Ascending aorta (tissue), 2 donors: ENCODE results near the gene TTLL11. TPM values are rescaled to one million over a fixed set of nuclear protein-coding genes. Genes with fewer than 3 reads are reported as not detected.

Experiments used
- DNase-seq, 2 donors: peaks; one replicate each; pipeline ENCODE4 v3.0.0-alpha.2; 2019; ENCODE audit warnings: low spot score in 2 of 2
- H3K27ac ChIP-seq, 2 donors: fragments of 200-600 bp; sonication (generic); one replicate each; pipeline ENCODE4 v1.5.1; 2016 to 2017; ENCODE audit warnings: mild to moderate bottlenecking in 1 of 2
- H3K27me3 ChIP-seq: fragments of 200-600 bp; sonication (generic); one replicate; pipeline ENCODE4 v1.5.1; 2017
- H3K36me3 ChIP-seq, 2 donors: fragments of 200-600 bp; sonication (generic); one replicate each; pipeline ENCODE4 v1.5.1; 2016
- H3K4me1 ChIP-seq, 2 donors: fragments of 200-600 bp; sonication (generic); one replicate each; pipeline ENCODE4 v1.5.1; 2016 to 2017; ENCODE audit warnings: mild to moderate bottlenecking in 1 of 2
- H3K4me3 ChIP-seq, 2 donors: fragments of 200-600 bp; sonication (generic); one replicate each; pipeline ENCODE4 v1.5.1; 2016 to 2017; ENCODE audit warnings: mild to moderate bottlenecking in 1 of 2
- H3K9me3 ChIP-seq, 2 donors: fragments of 200-600 bp; sonication (generic); one replicate each; pipeline ENCODE4 v1.5.1; 2016
- intact Hi-C: fragments of 100-400 bp; cut with DNase I; formaldehyde crosslinking; loops from one replicate; pipeline ENCODE4 v1.15.1; 2023
- total RNA-seq: library from RNA; depleted of rRNA; stranded (reverse); fragments of >200 nt; gene quantifications from one replicate; pipeline ENCODE4 v1.1.0, GENCODE V29; 2016
- TF ChIP-seq, protein P1 (sequence below), 3 experiments: fragments of 200-600 bp in 2 of 3; fragments of 450-650 bp in 1 of 3; sonication (generic) in 2 of 3; IDR thresholded peaks; one replicate each; pipeline ENCODE4 v1.5.1; 2016 to 2019; ENCODE audit warnings: antibody characterized with exemption in 3 of 3, mild to moderate bottlenecking in 1 of 3, moderate library complexity in 1 of 3

Gene TTLL11
- total RNA-seq, 1 donor from 2014 or later = 18.5 TPM

DNA sequence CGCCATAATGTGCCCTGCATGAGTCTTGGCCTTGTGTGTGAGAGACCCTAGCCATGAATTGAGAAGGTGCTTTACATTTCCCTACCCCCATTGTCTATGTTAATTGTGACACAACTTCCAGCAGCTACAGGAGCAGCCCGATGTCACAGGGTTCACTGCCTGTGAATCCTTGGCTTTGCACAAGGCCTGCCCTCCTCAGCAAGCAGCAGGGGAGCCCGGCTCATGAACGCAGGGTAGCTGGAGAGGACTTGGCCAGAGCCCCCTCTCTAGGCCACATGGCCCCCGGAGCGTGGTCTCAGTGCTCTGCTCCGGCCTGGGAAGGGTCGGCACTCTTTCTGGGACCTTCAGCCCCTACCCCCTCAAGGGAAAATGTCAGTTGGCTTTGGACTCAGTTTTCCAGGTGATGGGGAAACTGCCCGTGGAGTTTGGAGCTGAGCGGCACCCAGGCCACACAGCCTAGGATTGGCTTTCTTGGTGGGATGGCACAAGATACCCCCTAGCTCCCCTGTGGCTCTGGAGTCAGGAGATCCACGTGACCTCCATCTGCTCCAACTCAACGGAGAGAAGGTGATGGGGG lies 280.9 kb downstream of the TTLL11 start:
- intact Hi-C loops = no loop called here
- TF ChIP-seq, protein P1, sequence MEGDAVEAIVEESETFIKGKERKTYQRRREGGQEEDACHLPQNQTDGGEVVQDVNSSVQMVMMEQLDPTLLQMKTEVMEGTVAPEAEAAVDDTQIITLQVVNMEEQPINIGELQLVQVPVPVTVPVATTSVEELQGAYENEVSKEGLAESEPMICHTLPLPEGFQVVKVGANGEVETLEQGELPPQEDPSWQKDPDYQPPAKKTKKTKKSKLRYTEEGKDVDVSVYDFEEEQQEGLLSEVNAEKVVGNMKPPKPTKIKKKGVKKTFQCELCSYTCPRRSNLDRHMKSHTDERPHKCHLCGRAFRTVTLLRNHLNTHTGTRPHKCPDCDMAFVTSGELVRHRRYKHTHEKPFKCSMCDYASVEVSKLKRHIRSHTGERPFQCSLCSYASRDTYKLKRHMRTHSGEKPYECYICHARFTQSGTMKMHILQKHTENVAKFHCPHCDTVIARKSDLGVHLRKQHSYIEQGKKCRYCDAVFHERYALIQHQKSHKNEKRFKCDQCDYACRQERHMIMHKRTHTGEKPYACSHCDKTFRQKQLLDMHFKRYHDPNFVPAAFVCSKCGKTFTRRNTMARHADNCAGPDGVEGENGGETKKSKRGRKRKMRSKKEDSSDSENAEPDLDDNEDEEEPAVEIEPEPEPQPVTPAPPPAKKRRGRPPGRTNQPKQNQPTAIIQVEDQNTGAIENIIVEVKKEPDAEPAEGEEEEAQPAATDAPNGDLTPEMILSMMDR (IDR thresholded peaks at IDR 0.05) = no peak

DNA sequence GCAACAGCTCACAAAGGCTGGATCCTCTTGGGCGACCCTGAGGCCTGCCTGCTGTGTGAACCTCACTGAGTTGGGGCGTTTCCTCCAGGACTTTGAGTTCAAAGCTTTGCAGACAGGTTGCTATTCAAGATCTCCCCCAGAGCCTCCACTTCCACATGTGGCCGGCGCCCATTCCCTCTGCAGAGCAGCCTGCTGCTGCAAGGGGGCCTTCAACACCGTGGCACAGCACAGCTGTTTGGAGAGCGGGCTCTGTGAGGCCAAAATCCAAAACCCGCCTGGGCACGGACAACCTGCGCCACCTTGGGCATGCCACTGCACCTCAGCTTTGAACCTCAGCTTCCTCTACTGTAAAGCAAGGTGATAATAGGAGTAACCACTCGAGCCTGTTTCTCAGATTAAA lies 281.4 kb downstream of the TTLL11 start:
- intact Hi-C loops = no loop called here
- H3K4me1 ChIP-seq = no peaks in the 10 kb centered on the region
- no peak for DNase-seq
- no peak overlapping the region for H3K27ac ChIP-seq
- TF ChIP-seq, protein P1 (IDR thresholded peaks at IDR 0.05) = no peak
- no peak overlapping the region for H3K4me3 ChIP-seq
- no peaks in the 10 kb centered on the region for H3K27me3 ChIP-seq
- no peaks in the 10 kb centered on the region for H3K9me3 ChIP-seq
- H3K36me3 ChIP-seq = no peaks in the 10 kb centered on the region

More for the DNA sequence above, 280.9 kb downstream of the TTLL11 start:
- Histone ChIP-seq H3K4me1 (no peaks in the 10 kb centered on the region), H3K27me3 (no peaks in the 10 kb centered on the region), H3K9me3 (no peaks in the 10 kb centered on the region), H3K4me3 (no peak overlapping the region), H3K36me3 (no peaks in the 10 kb centered on the region), H3K27ac (no peak overlapping the region)
- no peak for DNase-seq

DNA sequence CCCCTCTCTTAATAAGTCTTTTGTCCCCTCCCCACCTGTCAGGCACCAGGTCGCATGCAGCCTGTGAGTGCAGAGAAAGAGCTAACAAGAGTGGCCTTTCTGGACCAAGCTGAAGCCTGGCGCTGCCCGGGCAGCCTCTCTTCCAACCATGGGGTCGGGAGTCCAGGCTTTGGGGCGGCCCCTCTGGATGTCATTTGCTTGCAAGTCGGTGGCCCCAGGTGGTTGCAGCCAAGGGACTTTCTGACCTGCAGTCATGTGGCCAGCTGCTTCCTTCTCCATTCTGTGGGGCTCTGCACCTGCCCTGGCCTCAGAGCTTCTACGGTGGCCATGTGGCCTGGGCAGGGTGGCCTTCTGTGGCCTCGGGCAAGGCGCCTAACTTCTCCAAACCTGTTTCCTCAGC lies 282.0 kb downstream of the TTLL11 start:
- no peaks in the 10 kb centered on the region for H3K36me3 ChIP-seq
- H3K4me1 ChIP-seq = no peaks in the 10 kb centered on the region
- H3K27me3 ChIP-seq = no peaks in the 10 kb centered on the region
- no peak for DNase-seq
- H3K9me3 ChIP-seq = no peaks in the 10 kb centered on the region
- TF ChIP-seq, protein P1 (IDR thresholded peaks at IDR 0.05) = no peak
- no peak overlapping the region for H3K4me3 ChIP-seq
- intact Hi-C loops = no loop called here
- no peak overlapping the region for H3K27ac ChIP-seq

DNA sequence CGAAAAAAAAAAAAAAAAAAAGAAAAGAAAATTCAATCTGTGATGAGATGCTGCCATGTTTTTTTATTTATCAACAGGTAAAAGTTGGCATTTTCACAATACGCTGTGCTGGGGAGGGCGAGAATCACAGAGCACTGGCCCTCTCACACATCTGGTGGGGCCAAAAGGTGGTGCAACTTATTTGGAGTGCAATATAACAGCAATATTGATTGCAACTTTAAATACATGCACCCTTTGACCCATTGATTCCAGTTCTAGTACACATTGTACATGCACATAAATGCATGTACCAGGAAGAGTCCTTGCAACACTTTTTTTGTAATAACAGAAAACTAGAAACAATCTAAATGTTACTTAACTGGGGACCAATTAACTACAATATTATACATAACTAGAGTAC lies 282.6 kb downstream of the TTLL11 start:
- TF ChIP-seq, protein P1 (IDR thresholded peaks at IDR 0.05) = no peak
- Histone ChIP-seq H3K27ac (no peak overlapping the region), H3K27me3 (no peaks in the 10 kb centered on the region), H3K4me3 (no peak overlapping the region), H3K36me3 (no peaks in the 10 kb centered on the region), H3K9me3 (no peaks in the 10 kb centered on the region), H3K4me1 (no peaks in the 10 kb centered on the region)
- intact Hi-C loops = no loop called here
- no peak for DNase-seq

DNA sequence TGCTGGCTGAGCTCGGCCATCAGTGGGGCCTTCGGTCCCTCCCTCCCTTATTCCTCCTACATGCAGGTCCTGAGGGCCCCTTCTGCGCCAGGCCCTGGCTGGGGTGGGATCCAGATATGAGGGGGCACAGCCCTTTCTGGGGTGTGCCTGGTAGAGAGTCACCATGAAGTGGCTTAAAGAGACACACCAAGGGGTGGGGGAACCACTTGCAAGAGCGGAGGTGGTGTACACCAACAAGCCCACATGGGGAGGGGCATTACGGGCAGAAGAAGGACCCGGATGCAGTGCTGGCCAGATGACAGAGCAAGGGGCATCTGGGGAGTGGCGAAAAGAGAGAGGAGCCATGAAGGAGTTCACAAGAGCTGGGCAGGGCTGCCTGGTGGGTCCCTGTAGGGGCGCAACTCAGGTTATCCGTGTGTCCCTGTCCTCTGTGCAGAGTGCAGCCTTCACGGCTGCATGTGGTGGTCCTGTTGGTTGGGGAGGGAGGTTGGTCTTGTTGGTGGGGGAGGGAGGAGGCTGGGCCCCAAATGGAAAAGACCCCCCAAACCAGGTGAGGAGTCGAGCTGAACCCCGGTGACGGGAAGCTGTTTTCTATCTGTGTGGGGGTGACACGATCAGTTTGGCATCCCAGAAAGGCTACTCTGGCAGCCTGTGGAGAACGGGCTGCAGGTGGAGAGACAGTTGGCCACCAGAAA lies 283.6 kb downstream of the TTLL11 start:
- no peak overlapping the region for H3K4me3 ChIP-seq
- H3K4me1 ChIP-seq = no peaks in the 10 kb centered on the region
- H3K9me3 ChIP-seq = peaks cover 0 to 6% of the 10 kb centered on the region in 2 donors
- no peak overlapping the region for H3K27ac ChIP-seq
- no peak for DNase-seq
- intact Hi-C loops = loop anchor here (2.0 kb wide), 1 partner anchor 123 kb away; no protein-coding TSS in a partner anchor
- H3K36me3 ChIP-seq = no peaks in the 10 kb centered on the region
- TF ChIP-seq, protein P1 (IDR thresholded peaks at IDR 0.05) = no peak
- H3K27me3 ChIP-seq = no peaks in the 10 kb centered on the region
